MCF 10A (cell line): Measurements from ENCODE around the gene CDC5L. TPM values are rescaled to one million over a fixed set of nuclear protein-coding genes. Genes with fewer than 3 reads are reported as not detected.

Source experiments
- BruUV-seq: library from RNA; stranded (reverse); fragments of 400-500 nt; replicated peaks from 2 replicates; lab custom pipeline; 2021; lab: Mats Ljungman, UMichigan
- CTCF ChIA-PET: fragments of 300-600 bp; sonication (Branson Sonifier 250); formaldehyde crosslinking; extraction: SDS; loops from one replicate; lab custom pipeline; 2021; ENCODE audit warnings: antibody characterized with exemption, inconsistent platforms; lab: Yijun Ruan, JAX
- POLR2A ChIA-PET: fragments of 300-600, 350-650 bp; sonication (Branson Sonifier 250); formaldehyde crosslinking; extraction: SDS; loops from one replicate; lab custom pipeline; 2020; ENCODE audit warnings: antibody characterized with exemption, inconsistent platforms; lab: Yijun Ruan, JAX
- DNase-seq: peaks from one replicate; pipeline ENCODE4 v3.0.0-alpha.2; 2018; ENCODE audit not compliant: unreplicated experiment
- H3K27ac Mint-ChIP-seq: one replicate; pipeline ENCODE4 v1.8.0; 2022; ENCODE audit warnings: mild to moderate bottlenecking, low read depth, mixed read lengths; ENCODE audit not compliant: unreplicated experiment
- H3K27me3 Mint-ChIP-seq: one replicate; pipeline ENCODE4 v1.8.0; 2022; ENCODE audit warnings: mixed read lengths; ENCODE audit not compliant: insufficient read depth, unreplicated experiment
- H3K36me3 Mint-ChIP-seq: one replicate; pipeline ENCODE4 v1.8.0; 2022; ENCODE audit warnings: mild to moderate bottlenecking, moderate library complexity, mixed read lengths; ENCODE audit not compliant: insufficient read depth, unreplicated experiment
- H3K4me1 Mint-ChIP-seq: one replicate; pipeline ENCODE4 v1.8.0; 2022; ENCODE audit warnings: mixed read lengths; ENCODE audit not compliant: insufficient read depth, unreplicated experiment
- H3K4me3 Mint-ChIP-seq: one replicate; pipeline ENCODE4 v1.8.0; 2022; ENCODE audit warnings: mild to moderate bottlenecking, moderate library complexity, mixed read lengths; ENCODE audit not compliant: unreplicated experiment
- H3K9me3 Mint-ChIP-seq: one replicate; pipeline ENCODE4 v1.8.0; 2022; ENCODE audit warnings: mixed read lengths; ENCODE audit not compliant: unreplicated experiment
- intact Hi-C: fragments of 100-400 bp; cut with micrococcal nuclease; formaldehyde crosslinking; loops from 2 replicates; pipeline ENCODE4 v1.14.1; 2022
- total RNA-seq: library from RNA; stranded (reverse); gene quantifications from 2 replicates; pipeline ENCODE4 v1.2.3, GENCODE V29; 2022
- TF ChIP-seq, protein P1 (sequence below): fragments of 200-600 bp; IDR thresholded peaks from one replicate; pipeline ENCODE4 v1.8.0; 2022; ENCODE audit warnings: antibody characterized with exemption, mild to moderate bottlenecking; ENCODE audit not compliant: unreplicated experiment

CDC5L gene
- total RNA-seq, 1 experiment from 2014 or later: 23.1 TPM

DNA sequence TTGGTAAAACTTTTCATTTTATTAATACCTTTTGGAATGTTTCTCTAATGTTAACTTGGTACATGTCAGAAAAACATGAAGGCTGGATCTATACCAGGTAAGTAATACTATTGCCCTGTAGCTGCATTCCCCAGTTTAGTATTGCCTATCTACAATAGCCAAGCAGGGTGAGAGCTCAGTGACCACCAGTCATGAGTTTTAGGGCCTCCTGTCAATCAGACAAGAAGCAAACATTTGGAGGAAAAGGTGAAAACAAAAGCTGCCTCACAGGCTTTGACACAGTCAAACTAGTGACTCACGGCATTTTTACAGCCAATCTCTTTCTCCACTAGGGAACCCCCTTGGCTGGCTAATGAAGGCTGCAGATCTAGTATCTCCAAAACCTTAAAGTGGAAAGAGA is 9.5 kb upstream of the CDC5L start:
- no TSS peak for BruUV-seq
- TF ChIP-seq, protein P1, sequence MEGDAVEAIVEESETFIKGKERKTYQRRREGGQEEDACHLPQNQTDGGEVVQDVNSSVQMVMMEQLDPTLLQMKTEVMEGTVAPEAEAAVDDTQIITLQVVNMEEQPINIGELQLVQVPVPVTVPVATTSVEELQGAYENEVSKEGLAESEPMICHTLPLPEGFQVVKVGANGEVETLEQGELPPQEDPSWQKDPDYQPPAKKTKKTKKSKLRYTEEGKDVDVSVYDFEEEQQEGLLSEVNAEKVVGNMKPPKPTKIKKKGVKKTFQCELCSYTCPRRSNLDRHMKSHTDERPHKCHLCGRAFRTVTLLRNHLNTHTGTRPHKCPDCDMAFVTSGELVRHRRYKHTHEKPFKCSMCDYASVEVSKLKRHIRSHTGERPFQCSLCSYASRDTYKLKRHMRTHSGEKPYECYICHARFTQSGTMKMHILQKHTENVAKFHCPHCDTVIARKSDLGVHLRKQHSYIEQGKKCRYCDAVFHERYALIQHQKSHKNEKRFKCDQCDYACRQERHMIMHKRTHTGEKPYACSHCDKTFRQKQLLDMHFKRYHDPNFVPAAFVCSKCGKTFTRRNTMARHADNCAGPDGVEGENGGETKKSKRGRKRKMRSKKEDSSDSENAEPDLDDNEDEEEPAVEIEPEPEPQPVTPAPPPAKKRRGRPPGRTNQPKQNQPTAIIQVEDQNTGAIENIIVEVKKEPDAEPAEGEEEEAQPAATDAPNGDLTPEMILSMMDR: no peak
- Mint-ChIP-seq H3K27me3 (peaks cover 11% of the 10 kb centered on the region), H3K9me3 (no peaks in the 10 kb centered on the region), H3K27ac (no peak overlapping the region), H3K4me1 (peaks cover 8% of the 10 kb centered on the region), H3K4me3 (no peak overlapping the region), H3K36me3 (no peaks in the 10 kb centered on the region)
- POLR2A ChIA-PET: no interaction called here
- no peak for DNase-seq
- CTCF ChIA-PET: interaction anchor here (0.6 to 0.7 kb wide), 2 partner anchors 150 to 226 kb away, joined by 3 read pairs; no protein-coding TSS in a partner anchor
- intact Hi-C loops: no loop called here

DNA sequence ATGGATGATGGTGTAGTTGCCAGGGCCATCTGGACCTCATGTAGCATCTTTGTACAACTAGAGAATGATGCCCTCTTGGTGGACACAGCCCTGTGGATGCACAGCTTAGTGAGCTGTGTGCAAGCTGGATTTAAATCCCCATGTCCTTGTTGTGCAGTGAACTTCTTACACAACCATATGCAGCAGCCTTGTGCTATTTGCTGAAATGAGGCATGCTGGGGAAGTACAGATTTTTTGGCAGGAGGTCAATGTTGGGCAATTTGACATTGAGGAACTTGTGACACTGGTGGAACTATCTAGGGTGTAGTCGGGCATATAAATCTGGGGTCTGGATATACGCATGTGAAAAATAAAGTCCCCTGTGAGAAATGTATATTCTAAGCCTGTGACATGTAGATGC is 5.8 kb upstream of the CDC5L start:
- TF ChIP-seq, protein P1: no peak
- H3K36me3 Mint-ChIP-seq: no peaks in the 10 kb centered on the region
- no peak overlapping the region for H3K27ac Mint-ChIP-seq
- ChIA-PET POLR2A (interaction anchor here (0.7 to 1.2 kb wide), 2 partner anchors 9 to 68 kb away, joined by 3 read pairs; no protein-coding TSS in a partner anchor), CTCF (no interaction called here)
- H3K4me1 Mint-ChIP-seq: peaks cover 6% of the 10 kb centered on the region
- no TSS peak for BruUV-seq
- peak; percentile 44 for DNase-seq
- intact Hi-C loops: no loop called here
- no peaks in the 10 kb centered on the region for H3K27me3 Mint-ChIP-seq
- no peaks in the 10 kb centered on the region for H3K9me3 Mint-ChIP-seq
- H3K4me3 Mint-ChIP-seq: no peak overlapping the region

DNA sequence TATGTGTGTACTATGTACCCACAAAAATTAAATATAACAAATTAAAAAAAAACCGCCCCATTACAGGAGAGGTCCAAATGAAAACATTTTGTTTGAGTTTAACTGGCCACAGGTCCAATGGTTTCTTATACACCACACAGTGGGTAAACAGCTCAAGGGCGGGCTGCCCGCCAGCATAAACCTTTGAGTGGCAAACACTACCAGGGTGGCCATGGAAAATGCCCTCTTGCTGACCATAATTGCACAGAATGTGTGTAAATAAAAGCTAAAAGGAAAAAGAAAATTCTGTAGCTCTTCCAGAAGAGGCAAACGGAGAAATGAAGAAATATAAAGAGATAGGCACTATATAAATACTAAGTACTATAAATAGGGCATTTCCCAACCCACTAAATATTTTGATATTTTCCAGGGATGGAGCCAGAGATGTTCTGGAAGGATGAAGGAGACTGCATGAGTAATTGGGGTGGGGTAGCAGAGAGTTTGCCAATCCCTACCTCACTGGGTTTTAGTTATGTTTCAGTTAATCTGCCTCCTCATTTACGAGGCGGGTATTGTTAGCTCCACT is 1.1 kb upstream of the CDC5L start:
- Mint-ChIP-seq H3K36me3 (peaks cover 17% of the 10 kb centered on the region), H3K27ac (peak overlapping the region; percentile 98), H3K27me3 (no peaks in the 10 kb centered on the region), H3K4me1 (peaks cover 26% of the 10 kb centered on the region), H3K4me3 (peak overlapping the region; percentile 98), H3K9me3 (no peaks in the 10 kb centered on the region)
- peak; percentile 56 for DNase-seq
- intact Hi-C loops: no loop called here
- CTCF ChIA-PET: interaction anchor here (0.7 to 2.2 kb wide), 7 partner anchors 11 to 137 kb away, joined by 3 to 6 read pairs (median 4); partner anchors contain the start of gene SPATS1
- TF ChIP-seq, protein P1: no peak
- no TSS peak for BruUV-seq
- POLR2A ChIA-PET: interaction anchor here (0.6 to 2.6 kb wide), 18 partner anchors 9 to 1725 kb away, joined by 3 to 22 read pairs (median 3); partner anchors contain the start of gene AARS2

DNA sequence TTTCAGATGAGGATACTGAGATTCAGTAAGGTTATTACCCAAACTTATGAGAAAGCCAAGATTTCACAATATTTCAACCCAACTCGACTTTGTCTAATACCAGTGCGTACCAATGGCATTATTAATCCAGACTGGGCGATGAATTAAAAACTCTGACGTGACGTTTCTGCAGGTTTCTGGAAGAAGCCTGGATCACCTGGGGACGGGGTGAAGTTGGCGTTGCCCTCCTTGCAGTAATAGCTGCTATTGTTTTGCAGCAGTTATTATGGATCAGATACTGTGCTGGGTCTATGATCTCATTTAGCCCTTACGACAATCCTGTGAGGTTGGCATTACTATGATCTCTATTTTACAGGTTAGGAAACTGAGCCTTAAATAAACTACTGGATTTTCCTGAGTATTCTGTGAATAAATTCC is 569 bp upstream of the CDC5L start:
- TF ChIP-seq, protein P1: no peak
- no peaks in the 10 kb centered on the region for H3K27me3 Mint-ChIP-seq
- ChIA-PET CTCF (interaction anchor here (0.8 to 2.2 kb wide), 6 partner anchors 45 to 138 kb away, joined by 3 to 6 read pairs (median 4); partner anchors contain the start of gene SPATS1), POLR2A (interaction anchor here (0.6 to 2.6 kb wide), 22 partner anchors 10 to 1726 kb away, joined by 3 to 22 read pairs (median 4); partner anchors contain the start of genes AARS2 and HSP90AB1)
- H3K4me3 Mint-ChIP-seq: peak overlapping the region; percentile 98
- H3K36me3 Mint-ChIP-seq: peaks cover 22% of the 10 kb centered on the region
- H3K4me1 Mint-ChIP-seq: peaks cover 21% of the 10 kb centered on the region
- DNase-seq: no peak
- H3K9me3 Mint-ChIP-seq: no peaks in the 10 kb centered on the region
- TSS peak; percentile 84 for BruUV-seq
- H3K27ac Mint-ChIP-seq: peak overlapping the region; percentile 98
- intact Hi-C loops: no loop called here
